Limb (tissue), 2 donors: ENCODE measurements around the gene GRIN3A.
"Not testable (repeated sequence)": the region's sequence is repeated elsewhere in the genome, so short reads cannot be mapped to it uniquely, and the experiment has no call there.

Experiments
- DNase-seq, 2 donors: peaks; one replicate each; pipeline ENCODE4 v3.0.0-alpha.2; 2016; ENCODE audit errors: extremely low spot score in 2 of 2

GRIN3A gene

GRCh38 chr9:101634741-101635409 is 103.6 kb downstream of the GRIN3A start:
- DNase-seq = no peak

- DNase-seq = no peak
Measured at GRCh38 chr9:101632611-101633010, 105.8 kb downstream of the GRIN3A start.

GRCh38 chr9:101631892-101632291 is 106.6 kb downstream of the GRIN3A start:
- DNase-seq = no peak

GRCh38 chr9:101629636-101630035 is 108.8 kb downstream of the GRIN3A start:
- no peak for DNase-seq

GRCh38 chr9:101628173-101628572 is 110.3 kb downstream of the GRIN3A start:
- DNase-seq = peak in 1 of 2 donors; percentile 27

- no peak for DNase-seq
Measured at GRCh38 chr9:101626295-101626694, 112.2 kb downstream of the GRIN3A start.

- DNase-seq = no peak
Measured at GRCh38 chr9:101625876-101626275, 112.6 kb downstream of the GRIN3A start.

- no peak for DNase-seq
Measured at GRCh38 chr9:101620452-101620851, 118.0 kb downstream of the GRIN3A start.

GRCh38 chr9:101618698-101619097 is 119.7 kb downstream of the GRIN3A start:
- DNase-seq = no peak

GRCh38 chr9:101605547-101605946 is 132.9 kb downstream of the GRIN3A start:
- DNase-seq = no peak

- DNase-seq = no peak
Measured at GRCh38 chr9:101604296-101604695, 134.2 kb downstream of the GRIN3A start.

- DNase-seq = peak; percentile 41 to 73
Measured at GRCh38 chr9:101601904-101602765, 136.3 kb downstream of the GRIN3A start.

- no peak for DNase-seq
Measured at GRCh38 chr9:101594796-101595195, 143.7 kb downstream of the GRIN3A start, which contains the start of gene PPP3R2. PPP3R2 (minus strand) TSS chr9:101594969; CDS start chr9:101594921, 48 bp downstream.

- no peak for DNase-seq
Measured at GRCh38 chr9:101593345-101593744, 145.1 kb downstream of the GRIN3A start.

- no peak for DNase-seq
Measured at GRCh38 chr9:101592788-101593187, 145.7 kb downstream of the GRIN3A start.

GRCh38 chr9:101591787-101592446 is 146.5 kb downstream of the GRIN3A start:
- no peak for DNase-seq

GRCh38 chr9:101590901-101591300 is 147.5 kb downstream of the GRIN3A start:
- no peak for DNase-seq

GRCh38 chr9:101590074-101590473 is 148.4 kb downstream of the GRIN3A start:
- not testable (repeated sequence) for DNase-seq

GRCh38 chr9:101587332-101588043 is 151.0 kb downstream of the GRIN3A start:
- no peak for DNase-seq

GRCh38 chr9:101586651-101587050 is 151.8 kb downstream of the GRIN3A start:
- DNase-seq = no peak

GRCh38 chr9:101585740-101586139 is 152.7 kb downstream of the GRIN3A start:
- no peak for DNase-seq
